GM18526 (cell line): Measurements from ENCODE around the gene ERBB2.

Source experiments
- POLR2A ChIP-seq: IDR thresholded peaks from 3 replicates; pipeline ENCODE4 v1.6.1; 2011; ENCODE audit not compliant: insufficient read length; ENCODE audit errors: extremely low read depth

The ERBB2 gene

GRCh38 chr17:39699818-39700147 lies at the start of gene ERBB2:
ERBB2 (plus strand) TSS chr17:39700064; CDS start chr17:39700239, 175 bp downstream.
- TF ChIP-seq POLR2A, result no peak

- no peak for TF ChIP-seq POLR2A
Observed at GRCh38 chr17:39650121-39650579, 49.7 kb upstream of the ERBB2 start.

GRCh38 chr17:39651923-39652586 lies 47.8 kb upstream of the ERBB2 start:
- no peak for TF ChIP-seq POLR2A

GRCh38 chr17:39652587-39653315 lies 47.1 kb upstream of the ERBB2 start:
- no peak for TF ChIP-seq POLR2A

GRCh38 chr17:39653316-39653661 lies 46.6 kb upstream of the ERBB2 start:
- TF ChIP-seq POLR2A, result no peak

- TF ChIP-seq POLR2A, result no peak
Observed at GRCh38 chr17:39653662-39654331, 46.1 kb upstream of the ERBB2 start.

GRCh38 chr17:39655105-39655504 lies 44.8 kb upstream of the ERBB2 start:
- no peak for TF ChIP-seq POLR2A

GRCh38 chr17:39658346-39658745 lies 41.5 kb upstream of the ERBB2 start:
- TF ChIP-seq POLR2A, result no peak

- no peak for TF ChIP-seq POLR2A
Observed at GRCh38 chr17:39658760-39659159, 41.1 kb upstream of the ERBB2 start.

- TF ChIP-seq POLR2A, result no peak
Observed at GRCh38 chr17:39659279-39660010, 40.4 kb upstream of the ERBB2 start.

- TF ChIP-seq POLR2A, result no peak
Observed at GRCh38 chr17:39660011-39660360, 39.9 kb upstream of the ERBB2 start.

GRCh38 chr17:39660397-39661385 lies 39.2 kb upstream of the ERBB2 start:
- TF ChIP-seq POLR2A, result no peak

GRCh38 chr17:39661744-39662541 lies 37.9 kb upstream of the ERBB2 start:
- TF ChIP-seq POLR2A, result no peak
